Uterine smooth muscle cell (primary cell): ENCODE measurements around the gene NCAM1. TPM values are rescaled to one million over a fixed set of nuclear protein-coding genes. Genes with fewer than 3 reads are reported as not detected.

Source experiments
- total RNA-seq: library from RNA; depleted of rRNA; stranded (reverse); fragments of >200 nt; gene quantifications from 2 replicates; pipeline ENCODE4 v1.2.3, GENCODE V29; 2014

The NCAM1 gene
- total RNA-seq = 32.4 and 35.1 TPM in 2 replicates

DNA sequence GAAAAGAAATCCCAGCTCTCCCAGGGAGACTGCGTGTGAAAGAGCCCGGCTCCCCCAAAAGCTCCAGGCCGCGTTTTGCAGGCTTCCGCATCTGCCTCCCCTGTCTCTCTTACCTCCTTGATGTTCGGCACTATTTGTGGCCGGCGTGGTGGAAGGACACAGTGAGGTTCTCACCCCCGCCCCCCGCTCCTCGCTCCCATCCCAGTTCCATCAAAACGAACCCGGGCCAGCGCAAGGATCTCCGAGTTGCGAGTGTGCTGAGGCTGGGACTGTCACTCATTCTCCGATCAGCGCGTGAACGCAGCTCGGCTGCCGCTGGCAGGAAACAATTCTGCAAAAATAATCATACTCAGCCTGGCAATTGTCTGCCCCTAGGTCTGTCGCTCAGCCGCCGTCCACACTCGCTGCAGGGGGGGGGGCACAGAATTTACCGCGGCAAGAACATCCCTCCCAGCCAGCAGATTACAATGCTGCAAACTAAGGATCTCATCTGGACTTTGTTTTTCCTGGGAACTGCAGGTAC, at the start of gene NCAM1:
NCAM1 (plus strand) TSS at position 275 of the 523 bp plus-strand sequence.

DNA sequence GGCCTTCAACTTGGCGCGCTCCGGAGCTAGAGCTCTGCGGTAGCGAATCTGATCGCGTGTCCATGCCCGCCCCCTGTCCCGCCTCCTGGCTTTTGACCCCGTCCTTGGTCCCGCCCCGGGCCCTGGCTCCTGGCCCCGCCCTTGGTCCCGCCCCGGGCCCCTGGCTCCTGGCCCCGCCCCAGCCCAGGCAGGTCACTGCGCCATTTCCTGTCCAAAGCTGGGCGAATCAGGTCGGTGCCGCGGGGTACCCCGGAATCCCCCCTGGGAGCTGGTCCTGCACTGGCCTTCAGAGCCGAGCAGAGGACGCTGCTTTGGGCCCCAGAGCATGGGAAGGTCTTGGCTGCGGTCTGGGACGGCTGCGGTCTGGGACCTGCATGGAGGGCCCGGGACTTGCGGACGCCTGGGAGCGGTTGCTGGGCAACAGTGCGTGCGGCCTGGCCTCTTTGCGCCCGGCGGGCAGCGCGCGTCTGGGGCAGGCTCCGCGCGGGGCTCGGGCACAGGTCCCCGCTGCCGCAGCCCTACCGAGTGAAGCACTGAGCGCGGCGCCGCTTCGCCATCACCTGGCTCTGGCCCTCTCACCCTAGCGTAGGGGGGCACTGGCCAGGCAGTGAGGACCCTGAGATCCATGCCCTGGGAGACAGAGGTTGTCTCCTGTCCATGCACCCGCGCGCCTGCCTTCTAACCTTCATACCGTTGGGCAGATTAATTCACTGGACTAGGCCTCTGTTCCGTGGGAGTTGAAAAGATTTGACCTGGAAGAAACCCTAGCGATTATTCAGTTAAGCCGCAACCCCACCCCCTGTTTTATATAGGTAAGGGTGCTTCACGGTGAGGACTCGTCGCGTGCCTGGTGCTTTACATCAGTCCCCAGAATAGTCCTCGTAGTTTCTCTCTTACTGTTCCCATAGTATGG, 353.4 kb downstream of the NCAM1 start, which contains the start of gene TTC12:
TTC12 (plus strand) TSS at position 195 of the 913 bp plus-strand sequence. CDS start 1,675 bp downstream, outside the sequence.

